Rectal smooth muscle tissue (tissue), 1 donor: ENCODE measurements around the gene LTF.

Source experiments
- H3K27ac ChIP-seq: one replicate; pipeline ENCODE4 v1.7.0; 2013; ENCODE audit warnings: low read depth, low read length, inconsistent platforms
- H3K27me3 ChIP-seq: one replicate; pipeline ENCODE4 v1.7.0; 2013; ENCODE audit warnings: low read length; ENCODE audit not compliant: control insufficient read depth, insufficient read depth
- H3K36me3 ChIP-seq: one replicate; pipeline ENCODE4 v1.7.0; 2013; ENCODE audit warnings: low read length; ENCODE audit not compliant: control insufficient read depth, insufficient read depth
- H3K4me1 ChIP-seq: one replicate; pipeline ENCODE4 v1.7.0; 2013; ENCODE audit warnings: low read length; ENCODE audit not compliant: control insufficient read depth, insufficient read depth
- H3K4me3 ChIP-seq: one replicate; pipeline ENCODE4 v1.7.0; 2013; ENCODE audit warnings: low read length
- H3K9ac ChIP-seq: one replicate; pipeline ENCODE4 v1.7.0; 2013; ENCODE audit warnings: low read length

LTF gene

GRCh38 chr3:46420931-46421330 is 43.8 kb downstream of the LTF start:
- H3K27ac ChIP-seq = no peak overlapping the region
- no peak overlapping the region for H3K9ac ChIP-seq
- no peak overlapping the region for H3K4me3 ChIP-seq
- H3K36me3 ChIP-seq = no peaks in the 10 kb centered on the region
- H3K4me1 ChIP-seq = no peaks in the 10 kb centered on the region
- H3K27me3 ChIP-seq = no peaks in the 10 kb centered on the region

DNA sequence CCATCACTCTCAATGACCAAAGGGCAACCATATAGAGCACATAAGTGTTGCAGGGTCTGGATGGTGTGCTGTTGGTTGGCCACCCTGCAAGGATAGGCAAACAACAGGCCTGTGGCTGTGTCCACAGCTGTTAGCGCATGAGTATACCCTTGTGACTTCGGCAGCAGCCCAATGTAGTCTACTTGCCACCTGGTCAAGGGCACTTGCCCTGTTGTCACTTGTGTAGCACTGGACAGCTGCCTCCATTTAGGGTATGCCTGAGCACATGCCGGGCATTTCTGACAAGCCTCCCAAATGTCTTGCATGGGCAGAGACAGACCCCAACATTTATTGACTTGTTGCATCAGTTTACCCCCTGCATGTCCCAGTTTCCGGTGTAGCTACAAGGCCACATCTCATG is 44.9 kb downstream of the LTF start:
- no peaks in the 10 kb centered on the region for H3K27me3 ChIP-seq
- no peaks in the 10 kb centered on the region for H3K4me1 ChIP-seq
- no peak overlapping the region for H3K9ac ChIP-seq
- H3K4me3 ChIP-seq = no peak overlapping the region
- no peak overlapping the region for H3K27ac ChIP-seq
- H3K36me3 ChIP-seq = no peaks in the 10 kb centered on the region

DNA sequence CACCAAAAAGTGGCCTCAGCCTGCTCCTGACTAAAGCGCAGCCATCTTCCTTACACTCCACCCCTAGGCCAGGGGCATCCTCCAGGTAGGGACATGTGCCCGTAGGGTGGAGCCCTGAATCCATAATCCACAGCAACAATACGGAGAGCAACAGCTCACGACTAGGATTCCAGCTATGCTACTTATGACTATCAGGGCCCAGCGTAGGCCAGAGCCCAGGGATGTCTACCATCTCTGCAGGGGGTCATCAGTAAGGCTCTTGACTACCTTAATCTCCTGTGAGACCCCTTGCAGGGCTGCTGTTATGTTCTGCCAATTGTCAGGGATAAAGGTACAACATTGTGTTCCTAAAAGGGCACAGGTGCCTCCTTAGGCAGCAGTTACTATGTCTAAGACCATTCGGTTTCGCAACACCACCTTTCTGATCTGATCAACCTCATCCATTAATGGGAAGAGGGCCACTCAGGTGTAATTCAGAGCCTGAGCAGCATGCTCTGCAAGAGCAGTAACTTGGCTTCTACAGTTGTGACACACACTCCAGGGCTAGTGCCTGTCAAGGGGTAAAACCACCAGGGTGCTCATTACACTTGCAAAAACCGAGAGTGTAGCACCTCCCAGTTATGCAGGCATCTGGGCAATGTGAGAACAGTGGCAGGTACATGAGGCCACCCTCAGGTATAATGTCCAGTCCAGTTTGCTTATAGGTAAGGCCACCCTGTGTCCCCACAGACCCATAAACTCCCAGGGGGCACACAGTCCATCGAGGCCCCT is 46.7 kb downstream of the LTF start:
- Histone ChIP-seq H3K27me3 (no peaks in the 10 kb centered on the region), H3K9ac (no peak overlapping the region), H3K4me1 (no peaks in the 10 kb centered on the region), H3K4me3 (no peak overlapping the region), H3K27ac (no peak overlapping the region), H3K36me3 (no peaks in the 10 kb centered on the region)

DNA sequence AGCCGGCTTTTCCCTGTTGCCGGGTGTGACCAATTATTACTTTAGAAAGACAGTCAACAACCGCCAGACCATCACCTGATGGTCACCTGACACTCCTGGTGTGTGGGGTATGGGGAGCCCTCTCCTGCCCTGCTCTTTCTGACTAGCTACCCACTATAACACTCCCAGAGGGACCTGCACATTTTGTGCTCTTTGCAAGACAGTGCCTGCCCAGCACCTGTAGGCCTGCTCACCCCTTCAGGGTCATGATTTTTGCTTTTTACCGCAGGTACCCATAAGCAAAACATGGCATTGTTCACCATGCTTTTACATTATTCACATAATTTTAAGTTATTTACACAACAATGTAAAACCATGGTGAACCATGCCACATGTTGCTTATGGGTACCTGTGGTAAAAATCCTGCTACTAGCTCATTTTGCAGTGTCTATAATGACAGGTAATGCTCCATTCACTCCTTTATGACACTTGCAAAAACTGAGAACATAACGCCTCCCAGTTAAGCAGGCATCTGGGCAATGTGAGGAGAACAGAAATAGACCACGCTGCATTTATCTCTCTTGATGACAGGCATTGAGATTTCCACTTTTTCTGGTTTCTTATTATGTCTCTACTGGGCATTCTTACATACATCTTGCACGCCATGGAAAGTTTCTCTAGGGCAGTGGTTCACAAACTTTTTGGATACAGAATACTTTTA is 47.7 kb downstream of the LTF start:
- no peak overlapping the region for H3K9ac ChIP-seq
- no peaks in the 10 kb centered on the region for H3K27me3 ChIP-seq
- H3K4me3 ChIP-seq = no peak overlapping the region
- H3K4me1 ChIP-seq = no peaks in the 10 kb centered on the region
- H3K36me3 ChIP-seq = no peaks in the 10 kb centered on the region
- H3K27ac ChIP-seq = no peak overlapping the region

DNA sequence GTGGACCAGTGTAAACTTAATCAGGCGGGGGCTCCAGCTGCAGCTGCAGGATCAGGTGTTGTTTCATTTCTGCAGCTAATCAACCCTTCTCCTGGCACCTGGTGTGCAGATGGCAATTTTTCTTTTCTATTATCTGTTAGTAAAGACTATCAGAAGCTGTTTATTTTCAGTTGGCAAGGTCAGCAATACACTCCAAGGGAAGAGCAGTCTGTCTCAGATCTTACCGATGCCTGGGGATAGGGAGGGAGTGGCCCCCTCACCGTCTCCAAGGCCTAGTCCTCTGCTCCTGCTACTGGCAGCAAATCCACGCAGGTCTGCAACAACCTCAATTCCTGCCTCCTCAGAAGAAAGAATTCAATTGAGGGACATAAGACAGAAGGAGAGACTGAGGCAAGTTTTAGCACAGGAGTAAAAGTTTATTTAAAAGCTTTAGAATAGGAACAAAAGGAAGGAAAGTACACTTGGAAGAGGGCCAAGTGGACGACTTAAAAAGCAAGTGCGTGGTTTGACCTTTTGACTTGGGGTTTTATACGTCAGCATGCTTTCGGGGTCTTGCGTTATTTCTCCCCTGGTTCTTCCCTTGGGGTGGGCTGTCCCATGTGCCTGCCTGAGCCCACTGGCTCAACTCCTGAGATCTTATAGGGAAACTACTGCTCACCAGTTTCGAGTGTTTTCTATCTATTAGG is 48.4 kb downstream of the LTF start:
- Histone ChIP-seq H3K36me3 (no peaks in the 10 kb centered on the region), H3K27ac (no peak overlapping the region), H3K4me1 (no peaks in the 10 kb centered on the region), H3K4me3 (no peak overlapping the region), H3K9ac (no peak overlapping the region), H3K27me3 (no peaks in the 10 kb centered on the region)

- H3K4me3 ChIP-seq = no peak overlapping the region
- no peaks in the 10 kb centered on the region for H3K4me1 ChIP-seq
- H3K9ac ChIP-seq = no peak overlapping the region
These were observed 50.0 kb downstream of the LTF start for GRCh38 chr3:46414739-46415138.

DNA sequence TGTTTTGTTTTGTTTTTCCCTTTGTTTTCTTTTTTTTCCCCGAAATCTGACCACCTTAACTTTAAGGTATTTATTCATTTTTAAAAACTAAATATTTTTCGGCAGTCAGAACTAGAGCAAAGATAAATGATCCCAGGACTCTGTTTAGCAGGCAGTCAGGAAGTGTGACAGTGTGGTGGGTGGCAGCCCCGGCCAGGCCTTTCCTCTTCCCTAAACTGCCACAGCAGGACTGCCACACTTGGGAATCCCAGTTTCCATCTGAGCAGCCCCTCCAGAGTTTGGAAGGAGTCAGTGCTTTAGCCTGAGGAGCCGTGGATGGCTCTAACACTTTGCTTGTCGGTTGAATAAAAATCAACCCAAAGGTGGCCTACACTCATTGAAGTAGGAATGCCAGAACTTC is 50.8 kb downstream of the LTF start:
- Histone ChIP-seq H3K27me3 (no peaks in the 10 kb centered on the region), H3K36me3 (no peaks in the 10 kb centered on the region), H3K4me1 (no peaks in the 10 kb centered on the region), H3K4me3 (no peak overlapping the region), H3K27ac (no peak overlapping the region), H3K9ac (no peak overlapping the region)

More at GRCh38 chr3:46414739-46415138, 50.0 kb downstream of the LTF start:
- no peak overlapping the region for H3K27ac ChIP-seq
- no peaks in the 10 kb centered on the region for H3K27me3 ChIP-seq
- no peaks in the 10 kb centered on the region for H3K36me3 ChIP-seq

DNA sequence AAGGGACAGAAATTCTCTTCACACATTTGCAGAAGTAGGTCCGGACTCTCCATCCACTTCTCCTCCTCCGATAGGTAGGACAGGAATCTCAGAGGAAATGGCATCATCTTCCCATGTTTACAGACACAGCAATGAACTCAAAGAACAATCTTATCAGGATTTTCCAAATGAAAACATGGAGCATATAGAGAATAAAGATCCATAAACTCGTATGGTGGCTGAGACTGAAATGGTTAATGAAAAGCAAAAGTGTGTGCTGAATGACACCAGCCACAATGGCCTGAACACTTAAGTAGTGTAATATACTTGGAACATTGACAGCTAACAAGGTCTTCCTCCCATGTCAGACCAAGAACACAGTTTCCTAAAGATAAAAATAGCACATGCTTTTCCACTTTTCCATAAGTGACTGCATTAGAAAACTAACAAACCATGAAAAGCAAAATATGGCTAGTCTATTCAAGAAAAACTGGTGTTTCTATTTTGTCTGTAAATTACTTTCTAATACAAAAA is 51.9 kb downstream of the LTF start:
- no peaks in the 10 kb centered on the region for H3K27me3 ChIP-seq
- H3K4me3 ChIP-seq = no peak overlapping the region
- no peak overlapping the region for H3K27ac ChIP-seq
- H3K4me1 ChIP-seq = no peaks in the 10 kb centered on the region
- no peak overlapping the region for H3K9ac ChIP-seq
- no peaks in the 10 kb centered on the region for H3K36me3 ChIP-seq

DNA sequence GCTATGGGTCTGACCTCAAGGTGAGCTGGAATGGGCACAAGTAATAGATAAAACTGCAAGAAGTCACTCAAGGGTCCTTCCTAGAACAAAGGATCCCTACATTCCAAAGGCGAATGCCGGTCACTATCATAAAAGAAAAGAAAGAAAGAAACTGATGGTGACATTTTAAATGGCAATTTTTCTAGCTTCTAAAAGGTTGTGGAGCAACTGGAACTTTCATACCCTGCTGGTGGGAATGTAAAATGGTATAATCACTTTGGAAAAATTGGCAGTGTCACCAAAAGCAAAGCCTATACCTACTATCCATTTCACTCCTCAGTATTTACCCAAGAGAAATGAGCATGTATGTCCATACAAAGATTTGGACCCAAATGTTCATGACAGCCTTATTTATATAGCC is 53.4 kb downstream of the LTF start:
- Histone ChIP-seq H3K36me3 (no peaks in the 10 kb centered on the region), H3K27me3 (no peaks in the 10 kb centered on the region), H3K4me1 (no peaks in the 10 kb centered on the region), H3K9ac (no peak overlapping the region), H3K27ac (no peak overlapping the region), H3K4me3 (no peak overlapping the region)

GRCh38 chr3:46410669-46411068 is 54.0 kb downstream of the LTF start:
- Histone ChIP-seq H3K9ac (no peak overlapping the region), H3K36me3 (no peaks in the 10 kb centered on the region), H3K4me1 (no peaks in the 10 kb centered on the region), H3K27me3 (no peaks in the 10 kb centered on the region), H3K4me3 (no peak overlapping the region), H3K27ac (no peak overlapping the region)

GRCh38 chr3:46409739-46410489 is 54.8 kb downstream of the LTF start:
- Histone ChIP-seq H3K27ac (no peak overlapping the region), H3K4me1 (no peaks in the 10 kb centered on the region), H3K36me3 (no peaks in the 10 kb centered on the region), H3K9ac (no peak overlapping the region), H3K27me3 (no peaks in the 10 kb centered on the region), H3K4me3 (no peak overlapping the region)

GRCh38 chr3:46408853-46409252 is 55.9 kb downstream of the LTF start:
- H3K4me3 ChIP-seq = no peak overlapping the region
- H3K27me3 ChIP-seq = no peaks in the 10 kb centered on the region
- H3K9ac ChIP-seq = no peak overlapping the region
- H3K27ac ChIP-seq = no peak overlapping the region
- H3K4me1 ChIP-seq = no peaks in the 10 kb centered on the region
- no peaks in the 10 kb centered on the region for H3K36me3 ChIP-seq
